Measurements from ENCODE around the gene TOR1B. TPM values are rescaled to one million over a fixed set of nuclear protein-coding genes. Genes with fewer than 3 reads are reported as not detected.
"Not testable (repeated sequence)": the region's sequence is repeated elsewhere in the genome, so short reads cannot be mapped to it uniquely, and the experiment has no call there.

Gene TOR1B
- total and polyA plus RNA-seq, 2 donors (not counting 1 experiment from before 2014, with no cell fraction given): 13.3 to 17.4 TPM

- 59% methylated on average over 5 of the region's 14 CpGs for WGBS (ENCODE audit: insufficient coverage)
- ATAC-seq (ENCODE audit: low read depth): peak; percentile 99
These were observed 19.2 kb upstream of the TOR1B start for GRCh38 chr9:129783516-129784361.

DNA sequence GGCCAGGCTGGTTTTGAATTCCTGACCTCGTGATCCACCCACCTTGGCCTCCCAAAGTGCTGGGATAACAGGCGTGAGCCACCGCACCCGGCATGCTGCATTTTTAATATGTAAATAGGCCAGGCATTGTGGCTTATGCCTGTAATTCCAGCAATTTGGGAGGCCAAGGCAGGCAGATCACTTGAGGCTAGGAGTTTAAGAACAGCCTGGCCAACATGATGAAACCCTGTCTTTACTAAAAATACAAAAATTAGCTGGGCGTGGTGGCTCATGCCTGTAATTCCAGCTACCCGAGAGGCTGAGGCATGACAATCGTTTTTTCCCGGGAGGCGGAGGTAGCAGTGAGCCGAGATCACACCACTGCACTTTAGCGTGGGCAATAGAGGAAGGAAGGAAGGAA, 18.0 kb upstream of the TOR1B start:
- POLR2A ChIA-PET: not testable (repeated sequence)

More at GRCh38 chr9:129783516-129784361, 19.2 kb upstream of the TOR1B start:
- H3K4me3 ChIP-seq (ENCODE audit: control extremely low read depth in 1 of 5, extremely low read depth in 1 of 5, insufficient read depth in 1 of 5, low read depth in 2 of 5, low read length in 4 of 5): no peak overlapping the region
- Mint-ChIP-seq H3K4me1 (no peaks in the 10 kb centered on the region), H3K27ac (no peak overlapping the region), H3K4me3 (no peak overlapping the region), H3K27me3 (peaks cover 19% of the 10 kb centered on the region), H3K9me3 (ENCODE audit: insufficient read depth) (no peaks in the 10 kb centered on the region)
- peak overlapping the region; percentile 16 for H2AFZ ChIP-seq (ENCODE audit: insufficient read depth, low read depth, low read length, poor library complexity, severe bottlenecking)
- no peaks in the 10 kb centered on the region for H3K4me1 ChIP-seq (ENCODE audit: control insufficient read depth in 2 of 2, insufficient read depth in 2 of 2, low read length in 2 of 2)
- H3K27me3 ChIP-seq (replicated peaks in 1 of 4; ENCODE audit: control extremely low read depth in 1 of 4, control insufficient read depth in 3 of 4, insufficient read depth in 4 of 4, low read length in 3 of 4): peaks cover 0 to 19% (median 1%) of the 10 kb centered on the region in 4 experiments
- no peak overlapping the region for H3K9ac ChIP-seq (ENCODE audit: low read length)
- H3K4me2 ChIP-seq (replicated peaks; ENCODE audit: low read depth, low read length, poor library complexity, severe bottlenecking): no peak overlapping the region
- intact Hi-C loops (cut with micrococcal nuclease): loop anchor here (1.0 to 5.0 kb wide), 4 partner anchors 46 to 156 kb away; partner anchors contain the start of genes ASB6 and NTMT1
- TF ChIP-seq CTCF (IDR thresholded peaks at IDR 0.05) (peak; percentile 89), EZH2 (IDR thresholded peaks at IDR 0.05; ENCODE audit: borderline replicate concordance, insufficient read depth, low read depth, low read length, poor library complexity, severe bottlenecking) (no peak)
- H3K79me2 ChIP-seq (ENCODE audit: control insufficient read depth, insufficient read depth, low read length): no peaks in the 10 kb centered on the region
- no peaks in the 10 kb centered on the region for H4K20me1 ChIP-seq (ENCODE audit: control insufficient read depth, insufficient read depth, low read length, poor library complexity, severe bottlenecking)
- CTCF ChIA-PET: interaction anchor here (0.6 to 6.3 kb wide), 22 partner anchors 9 to 1770 kb away, joined by 3 to 67 read pairs (median 4); partner anchors contain the start of gene NTMT1
- no peak overlapping the region for H3K27ac ChIP-seq (ENCODE audit: low read length in 2 of 2)
- POLR2A ChIA-PET: interaction anchor here (0.7 kb wide), 1 partner anchor 643 kb away, joined by 4 read pairs; no protein-coding TSS in a partner anchor
- no peaks in the 10 kb centered on the region for H3K9me3 ChIP-seq (ENCODE audit: control extremely low read depth in 1 of 3, control insufficient read depth in 2 of 3, insufficient read depth in 1 of 3, low read length in 2 of 3)
- no peaks in the 10 kb centered on the region for H3K36me3 ChIP-seq (replicated peaks in 1 of 2; ENCODE audit: control extremely low read depth in 1 of 2, control insufficient read depth in 1 of 2, extremely low read depth in 1 of 2, insufficient read depth in 2 of 2, low read length in 1 of 2)
- peak; percentile 81 for DNase-seq

More for the DNA sequence above, 18.0 kb upstream of the TOR1B start:
- 76% methylated on average over 7 of the region's 11 CpGs for WGBS (ENCODE audit: insufficient coverage)
- H3K27ac ChIP-seq (ENCODE audit: low read length in 2 of 2); H3K4me3 Mint-ChIP-seq; DNase-seq; ATAC-seq (ENCODE audit: low read depth); H3K4me1 Mint-ChIP-seq; H3K79me2 ChIP-seq (ENCODE audit: control insufficient read depth, insufficient read depth, low read length); H3K4me3 ChIP-seq (ENCODE audit: control extremely low read depth in 1 of 5, extremely low read depth in 1 of 5, insufficient read depth in 1 of 5, low read depth in 2 of 5, low read length in 4 of 5); H3K9me3 ChIP-seq (ENCODE audit: control extremely low read depth in 1 of 3, control insufficient read depth in 2 of 3, insufficient read depth in 1 of 3, low read length in 2 of 3); H3K9ac ChIP-seq (ENCODE audit: low read length); H3K4me2 ChIP-seq (replicated peaks; ENCODE audit: low read depth, low read length, poor library complexity, severe bottlenecking); H3K27ac Mint-ChIP-seq; H3K36me3 ChIP-seq (replicated peaks in 1 of 2; ENCODE audit: control extremely low read depth in 1 of 2, control insufficient read depth in 1 of 2, extremely low read depth in 1 of 2, insufficient read depth in 2 of 2, low read length in 1 of 2); H3K9me3 Mint-ChIP-seq (ENCODE audit: insufficient read depth); H2AFZ ChIP-seq (ENCODE audit: insufficient read depth, low read depth, low read length, poor library complexity, severe bottlenecking); H3K4me1 ChIP-seq (ENCODE audit: control insufficient read depth in 2 of 2, insufficient read depth in 2 of 2, low read length in 2 of 2); H4K20me1 ChIP-seq (ENCODE audit: control insufficient read depth, insufficient read depth, low read length, poor library complexity, severe bottlenecking): not testable (repeated sequence)
- H3K27me3 ChIP-seq (replicated peaks in 1 of 4; ENCODE audit: control extremely low read depth in 1 of 4, control insufficient read depth in 3 of 4, insufficient read depth in 4 of 4, low read length in 3 of 4): peaks cover 0 to 13% (median 0%) of the 10 kb centered on the region in 4 experiments
- intact Hi-C loops (cut with micrococcal nuclease): loop anchor here (5.0 kb wide), 1 partner anchor 158 kb away; the partner anchor contains the start of gene NTMT1
- CTCF ChIA-PET: interaction anchor here (0.6 to 6.3 kb wide), 5 partner anchors 46 to 654 kb away, joined by 3 to 67 read pairs (median 14); no protein-coding TSS in a partner anchor
- peaks cover 22% of the 10 kb centered on the region for H3K27me3 Mint-ChIP-seq
